ENCODE data around the gene CD200R1L. TPM values are rescaled to one million over a fixed set of nuclear protein-coding genes. Genes with fewer than 3 reads are reported as not detected.

Gene CD200R1L
- total RNA-seq, 2 donors from 2014 or later, result not detected

- no peaks in the 10 kb centered on the region for H3K4me1 ChIP-seq
- no peak overlapping the region for H3K4me3 ChIP-seq
- H3K27ac ChIP-seq, result no peak overlapping the region
- TF ChIP-seq CTCF (IDR thresholded peaks at IDR 0.05), result no peak
- H3K9me3 ChIP-seq, result no peaks in the 10 kb centered on the region
- H3K27me3 ChIP-seq, result no peaks in the 10 kb centered on the region
- no peaks in the 10 kb centered on the region for H3K36me3 ChIP-seq
- DNase-seq (ENCODE audit: low spot score), result no peak
Measured at GRCh38 chr3:112799946-112800345, 46.7 kb downstream of the CD200R1L start.

- H3K27ac ChIP-seq, result no peak overlapping the region
- TF ChIP-seq CTCF (IDR thresholded peaks at IDR 0.05), result no peak
- H3K4me3 ChIP-seq, result no peak overlapping the region
- H3K4me1 ChIP-seq, result no peaks in the 10 kb centered on the region
- H3K36me3 ChIP-seq, result no peaks in the 10 kb centered on the region
- no peak for DNase-seq (ENCODE audit: low spot score)
- H3K9me3 ChIP-seq, result no peaks in the 10 kb centered on the region
- no peaks in the 10 kb centered on the region for H3K27me3 ChIP-seq
Measured at GRCh38 chr3:112794622-112795172, 52.0 kb downstream of the CD200R1L start.

GRCh38 chr3:112793326-112794081 is 53.2 kb downstream of the CD200R1L start:
- Histone ChIP-seq H3K27ac (no peak overlapping the region), H3K9me3 (no peaks in the 10 kb centered on the region), H3K27me3 (no peaks in the 10 kb centered on the region), H3K4me3 (no peak overlapping the region), H3K4me1 (no peaks in the 10 kb centered on the region), H3K36me3 (no peaks in the 10 kb centered on the region)
- TF ChIP-seq CTCF (IDR thresholded peaks at IDR 0.05), result no peak
- DNase-seq (ENCODE audit: low spot score), result no peak

DNA sequence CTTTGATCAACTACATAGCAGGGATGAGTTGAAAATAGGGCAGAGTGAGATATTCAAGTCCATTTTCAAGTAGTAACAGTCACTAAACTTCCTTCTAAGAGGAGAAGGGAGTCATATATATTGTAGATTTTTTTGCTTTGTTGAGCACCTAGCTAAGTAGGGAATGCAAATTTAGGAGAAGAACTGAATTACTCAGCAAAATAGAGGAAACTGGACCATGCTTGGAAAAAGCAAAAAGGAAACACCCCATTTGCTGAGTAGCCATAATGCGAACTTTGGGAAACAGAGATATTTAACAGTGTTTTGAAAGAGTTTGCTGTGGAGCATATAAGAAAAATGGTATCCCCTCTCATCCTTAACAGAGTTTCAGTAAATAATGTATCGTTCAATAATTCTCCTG is 54.9 kb downstream of the CD200R1L start:
- peaks cover 0 to 10% of the 10 kb centered on the region in 2 donors for H3K9me3 ChIP-seq
- H3K4me1 ChIP-seq, result no peaks in the 10 kb centered on the region
- H3K27ac ChIP-seq, result no peak overlapping the region
- H3K36me3 ChIP-seq, result no peaks in the 10 kb centered on the region
- no peak for TF ChIP-seq CTCF (IDR thresholded peaks at IDR 0.05)
- no peak for DNase-seq (ENCODE audit: low spot score)
- H3K4me3 ChIP-seq, result no peak overlapping the region
- no peaks in the 10 kb centered on the region for H3K27me3 ChIP-seq

DNA sequence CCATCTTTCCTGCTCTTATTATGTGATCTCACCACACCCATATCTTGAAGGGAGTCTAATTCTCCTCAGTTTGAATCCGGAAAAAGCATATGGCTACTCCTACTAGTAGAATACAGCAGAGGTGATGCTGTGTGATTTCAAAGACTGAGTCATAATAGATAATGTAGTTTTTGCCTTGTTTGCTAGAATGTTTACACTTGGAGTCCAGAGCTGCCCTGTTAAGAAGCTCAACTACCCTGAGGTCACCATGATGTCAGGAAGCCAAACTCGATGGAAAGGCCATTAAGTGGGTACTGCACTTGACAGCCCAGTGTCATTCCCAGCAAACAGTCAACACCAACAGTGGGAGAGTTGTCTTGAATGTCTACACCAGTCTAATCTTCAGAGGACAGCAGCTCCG is 56.9 kb downstream of the CD200R1L start:
- H3K4me3 ChIP-seq, result no peak overlapping the region
- H3K27ac ChIP-seq, result no peak overlapping the region
- no peaks in the 10 kb centered on the region for H3K27me3 ChIP-seq
- DNase-seq (ENCODE audit: low spot score), result no peak
- TF ChIP-seq CTCF (IDR thresholded peaks at IDR 0.05), result no peak
- no peaks in the 10 kb centered on the region for H3K4me1 ChIP-seq
- H3K9me3 ChIP-seq, result peaks cover 0 to 10% of the 10 kb centered on the region in 2 donors
- no peaks in the 10 kb centered on the region for H3K36me3 ChIP-seq

Data from right atrium auricular region (tissue), 2 donors.